ENCODE results near the gene TMEM158.

DNA sequence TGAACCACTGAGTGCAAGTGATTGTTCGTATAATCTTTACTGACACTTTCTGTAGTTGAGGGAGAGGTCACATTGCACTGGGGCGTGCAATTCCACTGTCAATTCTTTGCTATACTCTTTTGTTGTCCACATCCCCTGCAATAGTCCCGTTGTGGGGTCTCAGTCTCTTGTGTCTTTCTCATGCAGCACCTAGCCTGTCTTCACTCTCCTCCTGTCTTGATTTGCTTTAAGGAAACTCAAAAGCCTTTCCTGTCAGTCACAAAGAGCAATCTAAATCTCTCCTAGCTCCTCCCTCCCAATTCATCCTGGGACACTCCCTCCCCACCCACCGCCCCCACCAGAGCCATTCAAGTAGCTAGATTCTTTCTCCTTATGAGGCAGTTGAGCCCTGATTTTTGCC lies 13.2 kb upstream of the TMEM158 start:
- TF ChIP-seq SP1 (IDR thresholded peaks at IDR 0.05): no peak
- TF ChIP-seq, protein P1, sequence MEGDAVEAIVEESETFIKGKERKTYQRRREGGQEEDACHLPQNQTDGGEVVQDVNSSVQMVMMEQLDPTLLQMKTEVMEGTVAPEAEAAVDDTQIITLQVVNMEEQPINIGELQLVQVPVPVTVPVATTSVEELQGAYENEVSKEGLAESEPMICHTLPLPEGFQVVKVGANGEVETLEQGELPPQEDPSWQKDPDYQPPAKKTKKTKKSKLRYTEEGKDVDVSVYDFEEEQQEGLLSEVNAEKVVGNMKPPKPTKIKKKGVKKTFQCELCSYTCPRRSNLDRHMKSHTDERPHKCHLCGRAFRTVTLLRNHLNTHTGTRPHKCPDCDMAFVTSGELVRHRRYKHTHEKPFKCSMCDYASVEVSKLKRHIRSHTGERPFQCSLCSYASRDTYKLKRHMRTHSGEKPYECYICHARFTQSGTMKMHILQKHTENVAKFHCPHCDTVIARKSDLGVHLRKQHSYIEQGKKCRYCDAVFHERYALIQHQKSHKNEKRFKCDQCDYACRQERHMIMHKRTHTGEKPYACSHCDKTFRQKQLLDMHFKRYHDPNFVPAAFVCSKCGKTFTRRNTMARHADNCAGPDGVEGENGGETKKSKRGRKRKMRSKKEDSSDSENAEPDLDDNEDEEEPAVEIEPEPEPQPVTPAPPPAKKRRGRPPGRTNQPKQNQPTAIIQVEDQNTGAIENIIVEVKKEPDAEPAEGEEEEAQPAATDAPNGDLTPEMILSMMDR (IDR thresholded peaks at IDR 0.05; ENCODE audit: low read depth, low read length, missing input control): no peak
- TF ChIP-seq, protein P2, sequence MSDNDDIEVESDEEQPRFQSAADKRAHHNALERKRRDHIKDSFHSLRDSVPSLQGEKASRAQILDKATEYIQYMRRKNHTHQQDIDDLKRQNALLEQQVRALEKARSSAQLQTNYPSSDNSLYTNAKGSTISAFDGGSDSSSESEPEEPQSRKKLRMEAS (IDR thresholded peaks at IDR 0.05): no peak
- TF ChIP-seq, protein P3, sequence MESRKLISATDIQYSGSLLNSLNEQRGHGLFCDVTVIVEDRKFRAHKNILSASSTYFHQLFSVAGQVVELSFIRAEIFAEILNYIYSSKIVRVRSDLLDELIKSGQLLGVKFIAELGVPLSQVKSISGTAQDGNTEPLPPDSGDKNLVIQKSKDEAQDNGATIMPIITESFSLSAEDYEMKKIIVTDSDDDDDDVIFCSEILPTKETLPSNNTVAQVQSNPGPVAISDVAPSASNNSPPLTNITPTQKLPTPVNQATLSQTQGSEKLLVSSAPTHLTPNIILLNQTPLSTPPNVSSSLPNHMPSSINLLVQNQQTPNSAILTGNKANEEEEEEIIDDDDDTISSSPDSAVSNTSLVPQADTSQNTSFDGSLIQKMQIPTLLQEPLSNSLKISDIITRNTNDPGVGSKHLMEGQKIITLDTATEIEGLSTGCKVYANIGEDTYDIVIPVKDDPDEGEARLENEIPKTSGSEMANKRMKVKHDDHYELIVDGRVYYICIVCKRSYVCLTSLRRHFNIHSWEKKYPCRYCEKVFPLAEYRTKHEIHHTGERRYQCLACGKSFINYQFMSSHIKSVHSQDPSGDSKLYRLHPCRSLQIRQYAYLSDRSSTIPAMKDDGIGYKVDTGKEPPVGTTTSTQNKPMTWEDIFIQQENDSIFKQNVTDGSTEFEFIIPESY (IDR thresholded peaks at IDR 0.05): no peak
- TF ChIP-seq RAD21 (IDR thresholded peaks at IDR 0.05): no peak
- no peak for TF ChIP-seq YY1 (IDR thresholded peaks at IDR 0.05)
